Activated CD4-positive, alpha-beta T cell treated with anti-CD3 and anti-CD28 coated beads for 48 hours (primary cell): ENCODE data around the gene AGRN.
"Not testable (repeated sequence)": the region's sequence is repeated elsewhere in the genome, so short reads cannot be mapped to it uniquely, and the experiment has no call there.

Experiments
- DNase-seq: peaks from one replicate; pipeline ENCODE4 v3.0.0-alpha.2; 2020

Gene AGRN

DNA sequence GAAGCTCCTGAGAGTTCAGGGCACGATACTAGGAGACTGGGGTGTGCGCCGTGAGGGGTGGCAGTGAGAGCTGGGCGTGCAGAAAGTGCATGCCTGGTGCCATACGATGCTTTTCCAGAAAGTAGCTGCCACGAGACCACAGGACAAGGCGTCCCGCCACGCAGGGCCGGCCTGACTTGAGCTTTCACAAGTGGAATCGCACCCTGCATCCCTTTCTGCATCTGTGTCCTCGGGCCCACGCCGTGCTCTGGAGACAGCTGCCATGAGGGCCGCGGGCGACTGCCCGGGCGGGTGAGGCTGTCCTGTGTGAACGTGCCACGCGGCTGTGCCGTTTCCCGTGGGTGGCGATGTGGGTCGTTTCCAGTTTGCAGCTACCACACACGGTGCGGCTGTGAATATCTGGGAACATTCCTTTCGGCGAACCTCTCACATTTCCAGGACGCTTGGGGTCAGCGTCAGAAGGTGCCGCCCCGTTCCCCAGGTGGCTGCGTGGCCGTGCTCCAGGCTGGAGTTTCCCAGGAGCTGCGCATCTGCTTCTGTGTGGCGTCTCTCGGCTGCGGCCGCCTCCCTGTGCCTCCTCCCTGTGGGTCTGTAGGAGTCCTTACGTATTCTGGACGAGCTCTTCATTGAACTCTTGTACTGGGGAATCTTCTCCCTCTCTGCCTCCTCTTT, 37.0 kb upstream of the AGRN start:
- DNase-seq: no peak

DNA sequence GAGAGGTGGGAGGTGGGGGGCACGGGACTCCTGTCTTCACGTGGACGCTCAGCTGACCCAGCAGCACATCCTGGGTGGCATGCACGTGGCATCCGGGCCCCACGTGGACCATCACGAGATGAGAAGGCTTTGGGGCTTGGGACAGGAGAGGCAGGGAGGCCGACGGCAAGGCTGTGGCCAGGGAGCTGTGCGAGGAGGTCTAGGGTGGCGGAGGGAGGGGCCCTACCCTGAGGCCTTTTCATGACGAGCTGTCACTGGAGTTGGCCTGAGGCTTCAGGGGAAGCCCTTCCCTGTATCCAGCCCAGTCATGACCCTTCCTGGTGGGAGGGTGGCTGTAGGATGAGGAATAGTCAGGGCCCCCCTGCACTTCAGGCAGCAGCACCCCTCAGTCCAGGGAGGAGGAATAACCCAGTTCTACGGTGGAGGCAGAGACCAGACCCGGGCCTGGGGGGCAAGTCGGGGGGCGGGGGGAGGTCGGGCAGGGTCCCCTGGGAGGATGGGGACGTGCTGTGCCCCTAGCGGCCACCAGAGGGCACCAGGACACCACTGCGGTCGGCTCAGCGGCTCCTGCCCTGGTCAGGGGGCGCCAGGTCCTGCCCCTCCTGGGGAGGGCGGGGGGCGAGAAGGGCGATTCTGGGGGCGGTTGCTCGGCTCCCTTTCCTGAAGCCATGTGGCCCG, 36.0 kb upstream of the AGRN start:
- DNase-seq: peak; percentile 71

DNA sequence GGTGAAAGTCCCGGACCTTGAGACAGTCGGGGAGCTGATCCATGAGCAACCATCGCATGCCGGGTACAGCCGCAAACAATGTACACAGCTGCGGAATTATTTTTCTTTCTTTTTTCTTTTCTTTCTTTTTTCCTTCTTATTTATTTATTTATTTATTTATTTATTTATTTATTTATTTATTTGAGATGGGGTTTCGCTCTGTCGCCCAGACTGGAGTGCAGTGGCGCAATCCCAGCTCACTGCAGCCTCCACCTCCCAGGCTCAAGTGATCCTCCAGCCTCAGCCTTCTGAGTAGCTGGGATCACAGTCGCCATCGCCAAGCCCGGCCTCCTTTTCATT, 35.5 kb upstream of the AGRN start:
- DNase-seq: no peak

DNA sequence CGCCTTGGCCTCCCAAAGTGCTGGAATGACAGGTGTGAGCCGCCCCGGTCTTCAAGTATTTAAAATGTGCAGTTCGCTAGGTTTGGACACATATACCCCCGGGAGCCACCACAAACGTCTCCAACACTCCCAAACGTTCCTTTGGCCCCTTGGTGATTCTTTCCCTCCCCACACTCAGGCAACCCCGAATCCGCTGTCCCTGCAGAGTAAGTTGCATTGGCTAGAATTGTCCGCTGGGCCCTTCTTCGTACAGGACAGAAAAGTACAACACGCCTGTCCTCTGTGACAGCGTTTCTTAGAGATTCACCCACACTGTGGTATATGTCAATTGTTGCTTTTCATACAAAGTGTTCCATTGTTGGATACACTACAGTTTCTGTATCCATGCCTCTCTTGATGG, 34.8 kb upstream of the AGRN start:
- no peak for DNase-seq

DNA sequence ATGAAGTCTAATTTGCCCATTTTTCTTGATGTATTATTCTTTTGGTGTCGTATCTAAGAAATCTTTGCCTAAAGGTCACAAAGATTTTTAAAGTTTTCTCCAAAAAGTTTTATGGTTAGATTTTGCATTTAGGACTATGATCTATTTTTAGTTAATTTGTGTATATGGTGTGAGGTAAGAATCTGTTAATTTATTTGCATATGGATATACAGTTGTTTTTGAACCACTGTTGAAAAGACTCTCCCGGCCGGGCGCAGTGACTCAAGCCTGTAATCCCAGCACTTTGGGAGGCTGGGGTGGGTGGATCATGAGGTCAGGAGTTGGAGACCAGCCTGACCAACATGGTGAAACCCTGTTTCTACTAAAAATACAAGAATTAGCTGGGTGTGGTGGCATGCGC, 31.9 kb upstream of the AGRN start:
- DNase-seq: not testable (repeated sequence)

- not testable (repeated sequence) for DNase-seq
These were observed 28.6 kb upstream of the AGRN start for GRCh38 chr1:991275-991674.

- DNase-seq: no peak
These were observed 28.0 kb upstream of the AGRN start for GRCh38 chr1:991895-992294.

DNA sequence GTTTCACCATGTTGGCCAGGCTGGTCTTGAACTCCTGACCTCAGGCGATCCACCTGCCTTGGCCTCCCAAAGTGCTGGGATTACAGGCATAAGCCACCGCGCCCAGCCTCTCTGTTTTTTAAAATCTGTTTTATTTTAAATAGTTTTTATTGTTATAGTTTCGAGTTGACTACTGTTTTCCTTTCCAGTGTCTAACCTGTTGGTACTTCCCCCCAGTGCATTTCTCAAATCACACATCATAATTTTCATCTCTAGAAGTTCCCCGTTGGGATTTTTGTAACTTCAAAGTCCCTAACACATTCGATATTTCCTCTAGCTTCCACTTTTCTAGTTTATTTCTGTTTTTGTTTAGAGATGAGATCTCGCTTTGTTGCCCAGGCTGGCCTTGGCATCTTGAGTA, 27.6 kb upstream of the AGRN start:
- DNase-seq: no peak

GRCh38 chr1:993379-993995, 26.4 kb upstream of the AGRN start:
- no peak for DNase-seq

- DNase-seq: not testable (repeated sequence)
These were observed 25.4 kb upstream of the AGRN start for GRCh38 chr1:994546-994945.

DNA sequence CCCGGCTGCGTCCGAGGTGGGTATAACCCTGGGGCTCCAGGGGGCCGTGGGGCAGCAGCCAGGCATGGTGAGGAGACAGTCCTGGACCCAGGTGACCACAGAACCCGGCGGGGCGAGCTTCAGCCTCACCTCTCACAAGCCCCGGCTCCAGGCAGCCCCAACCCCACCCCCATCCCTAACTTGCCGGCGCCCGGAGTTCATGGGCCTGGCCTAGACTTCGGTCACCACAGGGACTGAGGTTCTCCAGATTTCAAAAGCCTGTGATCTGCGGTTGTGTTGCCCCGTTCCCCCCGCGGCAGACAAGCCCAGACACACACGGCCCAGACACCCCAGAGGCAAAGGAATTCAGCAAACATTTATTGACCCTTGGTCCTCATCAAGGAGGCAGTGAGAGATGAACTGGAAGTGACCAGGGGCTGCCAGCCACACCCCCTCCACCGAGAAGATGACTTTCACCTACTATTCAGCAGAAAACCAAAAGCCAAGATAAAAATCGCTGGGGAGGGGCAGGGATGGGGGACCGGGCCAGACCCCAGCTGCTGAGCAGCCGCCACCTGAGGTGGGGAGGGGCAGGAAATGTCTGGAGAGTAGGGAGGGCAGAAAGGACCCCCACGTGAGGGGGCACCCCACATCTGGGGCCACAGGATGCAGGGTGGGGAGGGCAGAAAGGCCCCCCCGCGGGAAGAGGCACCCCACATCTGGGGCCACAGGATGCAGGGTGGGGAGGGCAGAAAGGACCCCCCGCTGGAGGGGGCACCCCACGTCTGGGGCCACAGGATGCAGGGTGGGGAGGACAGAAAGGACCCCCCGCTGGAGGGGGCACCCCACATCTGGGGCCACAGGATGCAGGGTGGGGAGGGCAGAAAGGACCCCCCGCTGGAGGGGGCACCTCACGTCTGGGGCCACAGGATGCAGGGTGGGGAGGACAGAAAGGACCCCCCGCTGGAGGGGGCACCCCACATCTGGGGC, 24.0 kb upstream of the AGRN start:
- no peak for DNase-seq

DNA sequence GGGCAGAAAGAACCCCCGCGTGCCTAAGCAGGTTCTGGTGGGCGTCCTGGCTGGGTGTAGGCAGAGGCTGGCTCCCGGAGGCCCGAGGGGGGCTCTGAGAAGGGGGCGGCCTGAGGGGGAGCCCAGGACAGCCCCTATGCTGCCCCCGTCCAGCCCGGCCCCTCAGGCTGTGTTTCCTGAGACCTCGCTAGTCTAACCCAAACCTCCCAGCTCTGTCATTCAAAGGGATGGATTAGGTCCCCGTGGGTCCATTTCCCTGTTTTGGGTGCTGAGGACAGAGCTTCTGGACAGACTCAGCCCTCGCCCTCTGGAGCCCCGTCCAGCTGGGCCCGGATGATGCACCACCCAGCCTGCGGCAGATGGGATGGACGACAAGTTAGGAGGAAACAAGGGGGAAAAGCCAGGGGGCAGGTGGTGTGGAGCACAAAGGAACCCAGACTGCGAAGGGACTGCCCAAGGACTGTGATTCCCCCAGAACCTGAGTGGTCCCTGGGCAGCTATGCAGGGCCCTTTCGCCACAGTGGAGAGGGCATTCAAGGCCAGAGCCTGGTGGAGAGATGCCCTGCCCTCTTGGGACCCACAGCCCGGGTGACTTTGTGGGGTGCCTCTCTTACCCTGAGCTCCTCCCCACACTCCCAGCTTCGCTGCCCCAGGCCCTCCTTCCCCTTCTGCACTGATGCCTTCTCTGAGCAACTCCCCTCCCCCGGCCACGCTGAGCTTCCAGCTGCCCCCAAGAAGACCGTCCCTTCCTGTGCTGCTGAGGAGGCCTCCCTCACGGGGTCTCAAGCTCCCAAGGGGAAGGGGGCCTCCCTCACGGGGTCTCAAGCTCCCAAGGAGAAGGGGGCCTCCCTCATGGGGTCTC, 22.8 kb upstream of the AGRN start:
- DNase-seq: no peak

DNA sequence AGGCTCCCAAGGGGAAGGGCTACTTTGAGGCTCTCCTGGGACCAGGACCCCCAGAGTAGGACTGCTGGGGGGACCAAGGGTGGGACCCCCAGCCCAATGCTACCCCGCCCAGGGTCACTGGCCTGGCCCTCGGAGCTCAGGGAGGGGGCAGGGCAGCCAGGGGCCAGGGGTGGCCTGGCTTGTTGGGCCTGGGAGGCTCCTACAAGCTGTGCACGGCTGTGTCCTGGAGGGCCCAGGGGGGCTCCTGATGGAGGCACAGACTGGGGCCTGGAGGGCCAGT, 22.3 kb upstream of the AGRN start:
- no peak for DNase-seq

GRCh38 chr1:997993-998744, 21.8 kb upstream of the AGRN start:
- DNase-seq: no peak

DNA sequence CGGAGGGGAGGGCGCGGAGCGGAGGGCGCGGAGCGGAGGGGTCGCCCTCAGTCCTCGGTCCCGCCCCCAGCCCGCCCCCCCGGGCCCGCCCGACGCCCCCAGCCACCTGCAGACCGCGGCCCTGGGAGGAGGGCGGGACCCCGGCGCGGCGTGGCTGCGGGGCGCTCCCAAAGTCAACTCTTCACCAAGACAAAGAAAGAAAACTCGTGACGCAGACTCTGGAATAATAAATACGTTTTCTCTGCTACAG, 21.2 kb upstream of the AGRN start:
- no peak for DNase-seq

- no peak for DNase-seq
These were observed 20.8 kb upstream of the AGRN start for GRCh38 chr1:998995-999724.

DNA sequence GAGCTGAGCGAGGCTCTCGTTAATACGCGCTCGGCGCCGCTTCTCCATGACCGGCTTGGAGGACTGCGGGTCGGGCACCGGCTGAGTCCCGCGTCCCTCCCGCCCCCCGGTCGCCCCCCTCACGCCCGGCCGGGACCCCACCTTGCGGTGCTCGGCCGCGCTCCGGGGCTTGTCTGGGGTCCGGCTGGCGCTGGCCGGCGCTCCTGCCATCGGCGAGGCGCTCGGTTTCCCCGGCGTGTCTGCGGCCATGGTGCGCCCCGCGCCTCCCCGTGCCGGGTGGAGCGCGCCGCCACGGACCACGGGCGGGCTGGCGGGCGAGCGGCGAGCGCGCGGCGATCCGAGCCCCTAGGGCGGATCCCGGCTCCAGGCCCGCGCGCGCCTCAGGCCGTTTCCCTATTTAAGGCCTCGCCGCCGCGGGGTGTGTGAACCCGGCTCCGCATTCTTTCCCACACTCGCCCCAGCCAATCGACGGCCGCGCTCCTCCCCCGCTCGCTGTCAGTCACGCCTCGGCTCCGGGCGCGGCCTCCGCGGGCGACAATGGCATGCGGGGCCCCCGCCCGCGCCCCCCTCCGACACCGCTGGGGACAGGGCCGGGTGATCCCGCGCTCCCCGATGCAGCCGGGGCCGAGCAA, 20.1 kb upstream of the AGRN start, which contains the start of gene HES4:
TSS of gene HES4 (minus strand) at position 373 of the 632 bp plus-strand sequence. CDS start at position 249, 124 bp downstream.
- DNase-seq: peak; percentile 76

DNA sequence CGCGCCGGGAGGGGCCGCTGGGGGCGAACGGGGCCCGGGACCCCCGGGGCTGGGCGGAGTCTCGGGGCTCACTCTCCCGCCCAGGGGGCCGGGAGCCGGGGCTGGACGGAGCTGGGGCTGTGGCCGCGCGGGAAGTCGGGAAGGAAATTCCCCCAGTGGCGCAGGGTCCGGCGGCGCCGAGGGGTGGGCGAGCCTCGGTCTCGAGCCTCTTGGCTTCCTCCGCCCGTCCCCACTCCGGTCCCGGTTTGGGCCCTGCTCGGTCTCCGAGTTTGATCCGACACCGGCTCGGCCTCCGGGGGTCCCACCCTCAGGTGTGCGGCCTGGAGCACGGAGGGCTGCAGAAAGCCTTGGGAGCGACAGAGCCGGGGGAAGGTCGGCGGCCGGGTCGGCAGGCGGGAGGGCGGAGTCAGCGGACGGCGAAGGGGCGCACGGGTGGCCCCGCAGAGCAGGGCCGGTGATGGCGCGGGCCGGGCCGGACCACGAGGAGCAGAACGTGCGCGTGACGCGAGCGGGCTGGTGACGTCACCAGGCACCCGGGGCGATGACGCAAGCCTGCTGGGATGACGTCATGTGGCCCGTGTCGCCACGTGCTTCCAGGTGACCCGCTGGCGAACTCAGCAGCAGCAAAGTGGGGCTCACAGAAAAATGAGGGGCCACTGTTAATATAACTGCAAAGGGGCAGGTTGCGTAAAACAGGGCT, 19.4 kb upstream of the AGRN start:
- peak; percentile 82 for DNase-seq

DNA sequence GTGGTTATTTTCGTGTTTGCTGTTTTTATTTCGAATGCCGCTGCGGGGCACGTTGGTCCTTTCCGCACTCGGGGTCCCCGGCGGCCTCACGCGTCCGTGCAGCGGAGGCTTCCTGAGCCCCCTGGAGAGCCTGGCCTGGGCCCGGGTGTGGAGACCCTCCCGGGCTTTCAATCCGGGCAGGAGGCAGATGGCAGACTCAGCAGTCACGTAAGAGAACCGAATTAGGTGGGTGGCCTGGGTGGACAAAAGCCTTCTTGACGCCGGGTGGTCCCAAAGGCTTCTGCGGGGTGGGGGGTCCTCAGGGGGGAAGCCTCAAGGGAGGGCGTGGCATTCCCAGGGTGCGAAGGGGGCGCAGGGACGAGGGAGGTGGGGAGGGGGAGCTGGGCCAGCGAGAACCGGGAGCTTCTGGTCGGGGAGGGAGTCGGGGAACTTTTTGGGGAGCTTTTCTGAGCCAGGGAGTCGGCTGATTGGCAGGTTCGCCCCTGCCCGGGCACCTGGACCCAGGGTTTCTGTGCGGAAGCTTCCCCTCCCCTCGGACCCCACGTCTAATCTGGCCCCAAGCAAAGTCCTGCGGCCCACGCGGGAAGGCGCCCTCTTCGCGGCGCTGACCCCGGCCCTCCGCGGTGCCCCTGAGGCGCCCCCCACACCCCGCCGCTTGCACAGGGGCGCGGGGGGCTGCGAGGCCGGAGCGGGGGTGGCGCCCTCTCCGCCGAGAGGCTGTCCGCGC, 18.7 kb upstream of the AGRN start:
- no peak for DNase-seq
